HG02623 (cell line): ENCODE data around the gene FARP1.

Experiments
- ATAC-seq: cut with Tn5 transposase; IDR thresholded peaks from one replicate; pipeline ENCODE4 v1.9.1; 2021; ENCODE audit warnings: moderate library complexity; ENCODE audit not compliant: unreplicated experiment

The FARP1 gene

GRCh38 chr13:98142380-98143156 lies at the start of gene FARP1:
TSS of gene FARP1 (plus strand) at chr13:98143094. CDS start at chr13:98213243, 70,149 bp downstream.
- no peak for ATAC-seq

GRCh38 chr13:98094678-98095266 lies 48.1 kb upstream of the FARP1 start:
- ATAC-seq, result no peak

- ATAC-seq, result no peak
Measured at GRCh38 chr13:98096059-98096458, 46.8 kb upstream of the FARP1 start.

- no peak for ATAC-seq
Measured at GRCh38 chr13:98097749-98098148, 45.1 kb upstream of the FARP1 start.

- ATAC-seq, result no peak
Measured at GRCh38 chr13:98098516-98098915, 44.4 kb upstream of the FARP1 start.

- ATAC-seq, result no peak
Measured at GRCh38 chr13:98099627-98100026, 43.3 kb upstream of the FARP1 start.

- ATAC-seq, result no peak
Measured at GRCh38 chr13:98100481-98100880, 42.4 kb upstream of the FARP1 start.

GRCh38 chr13:98103531-98103930 lies 39.4 kb upstream of the FARP1 start:
- no peak for ATAC-seq

GRCh38 chr13:98103942-98104880 lies 38.7 kb upstream of the FARP1 start:
- ATAC-seq, result no peak

- ATAC-seq, result no peak
Measured at GRCh38 chr13:98105929-98106336, 37.0 kb upstream of the FARP1 start.

- ATAC-seq, result no peak
Measured at GRCh38 chr13:98108341-98108740, 34.6 kb upstream of the FARP1 start.

- no peak for ATAC-seq
Measured at GRCh38 chr13:98109226-98109853, 33.6 kb upstream of the FARP1 start.

- no peak for ATAC-seq
Measured at GRCh38 chr13:98110749-98111148, 32.1 kb upstream of the FARP1 start.

- ATAC-seq, result no peak
Measured at GRCh38 chr13:98111168-98112098, 31.5 kb upstream of the FARP1 start.

- no peak for ATAC-seq
Measured at GRCh38 chr13:98112456-98112855, 30.4 kb upstream of the FARP1 start.

GRCh38 chr13:98118865-98119264 lies 24.0 kb upstream of the FARP1 start:
- ATAC-seq, result no peak

GRCh38 chr13:98123176-98123575 lies 19.7 kb upstream of the FARP1 start:
- ATAC-seq, result no peak

GRCh38 chr13:98129059-98129746 lies 13.7 kb upstream of the FARP1 start:
- ATAC-seq, result no peak

GRCh38 chr13:98133946-98134345 lies 8.9 kb upstream of the FARP1 start:
- ATAC-seq, result peak; percentile 93
